AML-193 (cell line): ENCODE measurements around the gene SYNJ1.
"Not testable (repeated sequence)": the region's sequence is repeated elsewhere in the genome, so short reads cannot be mapped to it uniquely, and the experiment has no call there.

Source experiments
- DNase-seq, 2 experiments: peaks; one replicate each; lab custom pipeline; 2025; lab: John Stamatoyannopoulos, UW

Gene SYNJ1

GRCh38 chr21:32733990-32734613, 6.3 kb upstream of the SYNJ1 start:
- DNase-seq: no peak

GRCh38 chr21:32733356-32733755, 5.5 kb upstream of the SYNJ1 start:
- DNase-seq: no peak

DNA sequence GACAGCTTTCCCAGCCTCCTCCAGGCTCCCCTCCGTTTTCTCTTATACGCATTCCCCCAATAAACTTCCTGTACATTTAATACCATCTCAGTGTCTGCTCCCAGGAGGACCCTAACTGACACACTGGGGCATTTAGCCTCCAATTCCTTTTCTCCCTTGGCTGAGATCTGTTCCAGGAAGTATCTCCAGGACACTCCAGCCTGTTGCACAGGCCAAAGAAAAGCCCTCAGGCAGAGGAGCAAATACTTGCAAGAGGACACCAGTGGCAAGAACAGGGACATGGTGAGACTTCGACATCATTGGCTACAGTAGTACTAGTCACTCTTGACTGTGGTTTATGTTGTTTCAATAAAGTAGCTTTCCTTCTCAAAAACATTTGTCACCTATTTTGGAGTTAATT, 4.7 kb upstream of the SYNJ1 start:
- DNase-seq: no peak

DNA sequence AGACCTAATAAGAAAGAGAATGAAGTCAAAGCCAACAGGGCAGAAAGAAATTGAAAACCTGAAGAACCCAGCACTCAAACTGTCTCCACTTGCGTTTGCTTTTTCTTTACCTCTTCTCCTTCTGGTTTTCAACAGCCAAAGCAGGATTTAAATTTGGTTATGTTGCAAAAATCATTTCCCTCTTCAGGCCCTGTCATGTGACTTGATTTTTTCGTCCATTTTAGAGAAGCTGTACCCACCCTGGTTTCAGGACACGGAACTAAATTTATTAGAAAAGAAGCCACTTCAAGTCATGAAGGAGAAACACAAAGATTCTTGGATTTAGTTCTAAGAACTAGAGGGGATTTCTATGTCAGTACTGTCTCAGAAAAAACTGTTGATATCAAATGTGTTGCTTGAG, 1.0 kb upstream of the SYNJ1 start:
- DNase-seq: peak in 1 of 2 experiments; percentile 5

DNA sequence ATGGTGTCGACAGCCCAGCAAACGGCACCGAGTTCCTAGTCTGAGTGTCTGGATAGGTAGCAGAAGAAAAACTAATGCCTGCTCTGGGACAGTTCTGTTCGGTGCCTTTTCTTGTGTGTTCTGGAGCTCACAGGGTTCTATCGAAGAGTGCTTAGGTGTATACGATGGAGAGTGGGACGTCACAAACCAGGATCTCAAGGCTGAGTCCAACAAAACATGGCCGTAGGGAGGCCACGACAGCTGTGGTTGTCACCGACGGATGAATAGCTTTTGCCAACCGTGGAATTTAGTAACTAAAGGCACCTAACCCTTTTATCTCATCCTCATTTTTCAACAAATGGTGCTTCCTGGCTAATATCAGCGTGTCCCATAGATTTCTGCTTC, 635 bp upstream of the SYNJ1 start:
- DNase-seq: no peak

DNA sequence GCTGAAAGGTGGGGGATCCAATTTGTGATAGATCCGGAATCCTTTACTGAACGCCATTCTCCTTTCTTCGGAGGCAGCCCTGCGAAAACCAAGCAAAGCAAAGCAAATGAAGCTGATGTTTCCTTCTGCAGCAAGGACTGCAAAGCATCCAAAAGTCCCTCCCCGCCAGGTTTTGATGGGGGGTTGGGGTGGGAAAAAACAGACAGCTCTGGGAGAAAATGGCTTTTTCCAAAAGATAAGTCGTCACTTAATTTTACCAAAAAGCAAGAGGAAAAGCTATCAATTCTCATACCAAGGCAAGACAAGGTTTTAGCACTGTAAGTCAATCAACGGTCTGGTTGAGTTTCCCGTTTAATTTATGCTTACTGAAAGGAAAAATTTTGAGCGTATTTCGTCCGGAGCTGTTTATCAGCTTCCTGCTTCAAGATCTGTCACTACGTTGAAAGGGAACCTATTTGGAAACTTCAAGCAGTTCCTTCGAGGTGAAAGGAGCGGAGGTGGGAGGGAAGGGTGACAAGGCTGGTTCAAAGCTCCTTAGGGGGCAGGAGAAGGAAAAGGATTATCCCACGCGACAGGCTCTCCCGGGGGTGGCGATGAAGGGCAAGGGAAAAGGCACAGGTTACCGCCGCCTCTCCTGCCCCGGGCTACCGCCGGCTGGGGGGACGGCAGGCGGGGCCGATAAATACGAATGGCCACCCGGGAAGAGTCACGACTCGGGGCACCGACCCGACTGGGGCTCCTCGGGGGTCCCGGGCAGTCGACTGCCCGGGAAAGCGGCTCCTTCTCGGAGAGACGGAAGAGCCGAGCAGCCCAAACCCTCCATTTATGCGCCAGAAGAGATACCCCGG, 750 bp downstream of the SYNJ1 start:
- DNase-seq: peak; percentile 18 to 23

- no peak for DNase-seq
Measured at GRCh38 chr21:32719085-32719484, 8.7 kb downstream of the SYNJ1 start.

GRCh38 chr21:32717851-32718316, 9.9 kb downstream of the SYNJ1 start:
- DNase-seq: peak; percentile 90 to 92

- DNase-seq: no peak
Measured at GRCh38 chr21:32716486-32716885, 11.3 kb downstream of the SYNJ1 start.

DNA sequence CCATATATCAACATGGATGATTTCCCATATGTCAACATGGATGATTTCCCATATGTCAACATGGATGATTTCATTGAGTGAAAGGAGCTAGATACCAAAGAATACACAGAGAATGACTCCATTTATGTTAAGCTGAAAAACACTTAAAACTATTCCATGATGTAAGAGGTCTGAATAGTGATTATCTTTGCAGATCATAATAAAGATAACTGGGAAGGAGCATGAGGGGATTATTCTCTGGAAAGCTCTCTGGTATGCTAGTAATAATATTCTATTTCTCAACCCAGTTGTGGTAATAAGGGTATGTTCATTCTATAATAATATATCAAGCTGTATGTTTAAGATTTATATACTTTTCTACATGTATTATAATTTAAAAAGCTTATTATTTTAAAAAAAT, 14.1 kb downstream of the SYNJ1 start:
- DNase-seq: no peak

DNA sequence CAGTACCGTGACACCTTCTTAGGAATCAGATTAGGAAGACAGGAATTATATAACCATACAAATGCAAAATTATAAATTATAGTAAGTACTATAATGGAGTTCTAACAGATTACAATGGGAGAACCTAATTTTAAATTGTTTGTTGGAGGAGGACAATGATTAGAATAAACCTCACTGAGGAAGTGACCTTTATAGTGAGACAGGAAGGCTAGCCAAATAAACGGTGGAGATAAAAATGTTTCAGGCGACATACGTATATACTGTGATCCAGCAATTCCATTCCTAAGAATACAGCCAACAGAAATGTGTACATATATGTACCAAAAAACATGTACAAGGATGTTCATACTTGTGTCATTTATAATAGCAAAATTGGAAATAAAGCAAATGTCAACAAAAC, 15.2 kb downstream of the SYNJ1 start:
- DNase-seq: no peak

GRCh38 chr21:32712043-32712442, 15.8 kb downstream of the SYNJ1 start:
- no peak for DNase-seq

DNA sequence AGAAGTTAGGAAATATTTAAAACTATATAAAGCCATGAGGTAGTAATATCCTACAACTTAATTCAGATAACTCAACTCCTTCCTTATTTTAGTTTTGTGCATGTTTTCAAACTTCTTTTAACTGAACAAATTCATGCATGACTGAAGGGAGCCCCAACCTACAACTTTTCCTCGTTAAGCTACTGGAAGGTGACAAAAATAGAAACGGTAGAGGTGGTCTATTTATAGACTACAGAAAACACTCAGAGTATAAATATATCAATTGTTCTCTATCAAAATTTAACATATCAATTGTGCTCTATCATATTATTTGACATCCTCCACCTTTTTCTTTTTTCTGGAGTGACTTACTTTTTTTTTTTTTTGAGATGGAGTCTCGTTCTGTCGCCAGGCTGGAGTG, 16.8 kb downstream of the SYNJ1 start:
- DNase-seq: no peak

DNA sequence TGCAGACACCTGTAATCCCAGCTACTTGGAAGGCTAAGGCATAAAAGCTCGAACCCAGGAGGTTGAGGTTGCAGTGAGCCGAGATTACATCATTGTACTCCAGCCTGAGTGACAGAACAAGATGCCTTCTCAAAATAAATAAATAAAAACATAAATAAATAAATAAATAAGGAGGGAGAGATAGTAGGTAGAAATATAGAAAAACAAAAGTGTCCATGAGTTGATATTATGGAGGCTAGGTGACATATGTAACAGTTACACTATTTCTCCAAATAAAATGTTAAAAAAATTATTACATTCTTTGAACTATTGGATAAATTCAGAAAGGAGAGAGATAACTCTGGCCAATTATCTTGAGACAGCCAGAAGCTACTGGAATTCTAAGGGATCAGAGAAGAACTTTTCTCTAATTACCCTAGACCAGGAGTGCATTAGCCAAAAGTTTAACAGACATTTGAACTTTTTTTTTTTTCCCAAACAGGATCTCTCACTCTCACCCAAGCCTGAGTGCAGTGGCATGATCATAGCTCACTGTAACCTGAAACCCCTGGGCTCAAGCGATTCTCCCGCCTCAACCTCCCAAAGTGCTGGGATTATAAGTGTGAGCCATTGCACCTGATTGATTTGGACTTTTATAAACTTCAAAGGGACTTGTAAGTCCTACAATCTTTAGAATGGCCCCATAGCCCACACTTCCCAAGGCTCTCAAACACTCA, 17.6 kb downstream of the SYNJ1 start:
- no peak for DNase-seq

DNA sequence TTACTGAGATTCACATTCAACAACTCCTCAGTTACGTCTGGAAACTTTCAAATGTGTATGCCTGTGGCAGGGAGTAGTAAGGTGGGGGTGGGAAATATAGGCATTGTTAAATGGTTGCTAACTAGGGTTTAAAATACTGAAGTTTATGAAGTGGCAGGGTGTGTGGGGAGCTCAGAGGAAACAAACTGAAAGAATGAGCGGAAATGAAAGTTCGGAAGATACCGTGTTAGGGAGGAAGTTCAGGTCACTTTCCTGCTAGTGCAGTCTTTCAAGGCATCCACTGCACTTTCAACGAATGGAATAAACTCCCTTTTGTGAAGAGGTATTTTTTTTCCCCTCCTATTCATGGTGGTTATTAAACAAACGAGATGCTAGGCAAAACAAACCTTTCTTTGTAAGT, 19.7 kb downstream of the SYNJ1 start:
- no peak for DNase-seq

DNA sequence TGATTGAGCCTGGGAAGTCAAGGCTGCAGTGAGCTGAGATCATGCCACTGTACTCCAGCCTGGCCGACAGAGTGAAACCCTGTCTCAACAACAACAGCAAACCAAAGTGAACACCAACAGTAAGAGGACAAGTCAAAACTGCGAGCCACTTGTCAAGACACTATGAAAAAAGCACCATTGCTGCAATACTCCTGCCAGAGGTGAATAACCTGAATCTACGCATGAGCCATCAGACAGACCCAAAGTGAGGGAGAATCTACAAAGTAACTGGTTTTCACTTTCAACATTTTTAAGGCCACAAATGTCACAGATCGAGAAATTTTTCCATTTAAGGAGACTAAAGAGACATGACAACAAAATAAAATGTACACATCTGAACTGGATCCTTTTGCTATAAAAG, 21.9 kb downstream of the SYNJ1 start:
- DNase-seq: no peak

- DNase-seq: no peak
Measured at GRCh38 chr21:32705139-32705538, 22.7 kb downstream of the SYNJ1 start.

DNA sequence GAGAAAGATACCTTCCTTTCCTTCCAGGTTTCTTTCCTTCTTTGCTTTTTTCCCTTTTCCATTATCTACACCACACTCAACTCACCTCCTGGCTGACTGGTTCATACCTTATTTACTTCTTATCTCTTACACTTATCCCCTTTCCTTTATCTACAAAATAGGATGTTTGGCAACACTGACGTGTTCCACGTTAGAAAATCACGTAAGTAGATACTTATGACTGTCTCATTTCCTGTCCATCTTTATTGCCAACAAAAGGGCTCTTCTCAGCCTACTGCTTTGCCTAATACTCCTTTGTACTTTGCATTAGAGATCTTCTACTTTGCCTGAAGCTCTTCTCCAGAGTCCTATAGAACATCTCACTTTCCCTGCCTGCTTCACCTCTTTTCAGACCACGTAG, 25.1 kb downstream of the SYNJ1 start:
- DNase-seq: no peak

- DNase-seq: no peak
Measured at GRCh38 chr21:32698971-32699693, 28.7 kb downstream of the SYNJ1 start.

DNA sequence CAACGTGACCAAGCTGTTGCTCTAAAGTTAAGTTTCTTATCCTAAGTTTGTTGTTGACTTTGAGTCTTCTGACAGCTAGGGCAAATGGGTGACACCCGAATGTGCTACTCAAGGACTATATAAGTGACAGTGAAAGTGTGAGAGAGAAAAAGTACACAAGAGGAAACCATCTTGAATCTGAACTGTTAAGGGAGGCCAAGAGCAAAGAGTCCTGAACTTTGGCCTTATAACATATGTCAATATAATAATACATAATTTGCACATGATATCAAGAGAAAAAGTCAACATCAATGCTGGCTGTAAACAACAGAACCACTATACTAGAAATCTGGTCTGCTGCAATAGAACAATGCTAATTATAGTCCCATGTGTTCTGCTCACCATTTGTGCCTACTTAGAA, 29.5 kb downstream of the SYNJ1 start:
- no peak for DNase-seq

DNA sequence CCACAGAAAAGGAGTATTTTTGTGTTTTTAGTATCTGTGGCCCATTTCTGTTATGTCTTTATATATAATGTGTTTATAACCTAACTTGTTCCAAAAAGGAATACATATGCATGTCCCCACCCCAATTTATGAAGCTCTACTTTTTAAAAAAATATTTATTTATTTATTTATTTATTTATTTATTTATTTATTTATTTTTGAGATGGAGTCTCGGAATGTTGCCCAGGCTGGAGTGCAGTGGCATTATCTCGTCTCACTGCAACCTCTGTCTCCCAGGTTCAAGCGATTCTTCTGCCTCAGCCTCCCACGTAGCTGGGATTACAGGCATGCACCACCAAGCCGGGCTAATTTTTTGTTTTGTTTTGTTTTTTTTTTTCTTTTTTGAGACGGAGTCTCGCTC, 32.3 kb downstream of the SYNJ1 start:
- DNase-seq: not testable (repeated sequence)

- no peak for DNase-seq
Measured at GRCh38 chr21:32693581-32693980, 34.2 kb downstream of the SYNJ1 start.
